Measurements from ENCODE around the gene VPS8. TPM values are rescaled to one million over a fixed set of nuclear protein-coding genes. Genes with fewer than 3 reads are reported as not detected.
"Not testable (repeated sequence)": the region's sequence is repeated elsewhere in the genome, so short reads cannot be mapped to it uniquely, and the experiment has no call there.

The VPS8 gene
- total RNA-seq, 2 experiments from 2014 or later, result 30.2 to 33.3 TPM

DNA sequence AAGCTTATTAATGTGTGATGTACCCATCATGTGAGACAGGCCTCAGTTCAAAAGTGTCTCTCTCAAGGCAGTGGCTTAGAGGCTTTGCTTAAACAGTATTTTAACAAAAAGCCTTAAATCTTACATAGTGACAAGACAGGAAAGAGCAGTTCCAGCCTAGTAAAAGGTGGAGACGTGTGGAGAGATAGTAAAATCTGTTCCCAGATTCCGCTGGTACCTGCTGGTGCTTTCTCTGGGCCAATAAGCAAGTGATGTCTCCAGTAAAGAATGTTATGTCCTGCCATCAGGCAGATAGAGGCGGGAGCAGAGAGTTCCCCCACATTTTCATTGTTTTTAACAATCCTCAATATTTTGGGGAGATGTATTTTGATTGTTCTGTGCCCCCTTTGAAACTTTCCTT is 135.0 kb downstream of the VPS8 start:
- H3K9me3 Mint-ChIP-seq, result no peaks in the 10 kb centered on the region
- ChIA-PET POLR2A (no interaction called here), CTCF (no interaction called here)
- DNase-seq, result no peak
- no peak overlapping the region for H3K4me3 Mint-ChIP-seq
- ATAC-seq, result no peak
- H3K36me3 Mint-ChIP-seq (ENCODE audit: low read depth), result peaks cover 9% of the 10 kb centered on the region
- H3K27me3 Mint-ChIP-seq, result no peaks in the 10 kb centered on the region
- intact Hi-C loops (cut with micrococcal nuclease), result no loop called here
- no peak overlapping the region for H3K27ac Mint-ChIP-seq
- TF ChIP-seq, protein P1, sequence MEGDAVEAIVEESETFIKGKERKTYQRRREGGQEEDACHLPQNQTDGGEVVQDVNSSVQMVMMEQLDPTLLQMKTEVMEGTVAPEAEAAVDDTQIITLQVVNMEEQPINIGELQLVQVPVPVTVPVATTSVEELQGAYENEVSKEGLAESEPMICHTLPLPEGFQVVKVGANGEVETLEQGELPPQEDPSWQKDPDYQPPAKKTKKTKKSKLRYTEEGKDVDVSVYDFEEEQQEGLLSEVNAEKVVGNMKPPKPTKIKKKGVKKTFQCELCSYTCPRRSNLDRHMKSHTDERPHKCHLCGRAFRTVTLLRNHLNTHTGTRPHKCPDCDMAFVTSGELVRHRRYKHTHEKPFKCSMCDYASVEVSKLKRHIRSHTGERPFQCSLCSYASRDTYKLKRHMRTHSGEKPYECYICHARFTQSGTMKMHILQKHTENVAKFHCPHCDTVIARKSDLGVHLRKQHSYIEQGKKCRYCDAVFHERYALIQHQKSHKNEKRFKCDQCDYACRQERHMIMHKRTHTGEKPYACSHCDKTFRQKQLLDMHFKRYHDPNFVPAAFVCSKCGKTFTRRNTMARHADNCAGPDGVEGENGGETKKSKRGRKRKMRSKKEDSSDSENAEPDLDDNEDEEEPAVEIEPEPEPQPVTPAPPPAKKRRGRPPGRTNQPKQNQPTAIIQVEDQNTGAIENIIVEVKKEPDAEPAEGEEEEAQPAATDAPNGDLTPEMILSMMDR (IDR thresholded peaks at IDR 0.05), result no peak
- no peaks in the 10 kb centered on the region for H3K4me1 Mint-ChIP-seq (ENCODE audit: low read depth)

DNA sequence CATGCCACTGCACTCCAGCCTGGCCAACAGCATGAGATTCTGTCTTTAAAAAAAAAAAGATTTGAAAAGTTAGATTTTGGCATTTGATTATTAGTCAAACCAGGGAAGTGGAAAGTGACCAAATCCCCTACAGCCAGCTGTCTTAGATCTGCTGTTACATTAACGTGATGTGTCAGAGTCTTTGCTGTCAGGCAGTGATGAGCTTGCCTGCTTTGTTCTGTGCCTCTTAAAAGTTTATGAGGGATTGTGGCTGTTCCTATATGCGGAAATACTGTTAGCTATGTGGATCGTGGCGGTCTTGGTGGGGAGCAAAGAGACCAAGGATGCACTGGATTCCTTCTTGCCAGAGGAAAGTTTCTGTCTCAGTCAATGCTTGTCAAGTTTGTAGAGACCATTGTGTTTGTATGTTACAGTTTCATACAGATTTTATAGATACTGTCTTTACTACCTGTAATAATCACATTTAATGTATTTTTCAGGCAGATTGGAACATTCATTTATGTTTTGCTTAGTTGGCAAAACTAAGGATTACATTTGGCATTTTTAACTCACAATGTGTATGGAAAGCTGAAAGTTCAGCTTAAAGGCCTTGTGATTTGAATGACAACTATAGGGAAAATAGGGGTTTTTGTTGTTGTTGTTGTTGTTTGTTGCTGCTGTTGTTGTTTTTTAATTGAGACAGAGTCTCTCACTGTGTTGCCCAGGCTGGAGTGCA is 137.4 kb downstream of the VPS8 start:
- no peaks in the 10 kb centered on the region for H3K9me3 Mint-ChIP-seq
- TF ChIP-seq, protein P1 (IDR thresholded peaks at IDR 0.05), result no peak
- H3K27me3 Mint-ChIP-seq, result no peaks in the 10 kb centered on the region
- no peak for ATAC-seq
- DNase-seq, result no peak
- no peak overlapping the region for H3K27ac Mint-ChIP-seq
- intact Hi-C loops (cut with micrococcal nuclease), result no loop called here
- H3K4me3 Mint-ChIP-seq, result no peak overlapping the region
- ChIA-PET CTCF (no interaction called here), POLR2A (interaction anchor here (1.0 kb wide), 1 partner anchor 25 kb away, joined by 3 read pairs; no protein-coding TSS in a partner anchor)
- peaks cover 10% of the 10 kb centered on the region for H3K4me1 Mint-ChIP-seq (ENCODE audit: low read depth)
- peaks cover 9% of the 10 kb centered on the region for H3K36me3 Mint-ChIP-seq (ENCODE audit: low read depth)

DNA sequence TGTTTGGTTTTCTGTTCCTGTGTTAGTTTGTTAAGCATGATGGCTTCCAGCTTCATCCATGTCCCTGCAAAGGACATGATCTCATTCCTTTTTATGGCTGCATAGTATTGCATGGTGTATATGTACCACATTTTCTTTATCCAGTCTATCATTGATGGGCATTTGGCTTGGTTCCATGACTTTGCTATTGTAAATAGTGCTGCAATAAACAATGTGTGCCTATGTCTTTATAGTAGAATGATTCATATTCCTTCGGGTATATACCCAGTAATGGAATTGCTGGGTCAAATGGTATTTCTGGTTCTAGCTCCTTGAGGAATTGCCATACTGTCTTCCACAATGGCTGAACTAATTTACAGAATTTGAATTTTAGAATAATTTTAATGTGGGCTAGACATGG is 138.8 kb downstream of the VPS8 start:
- H3K36me3 Mint-ChIP-seq (ENCODE audit: low read depth); CTCF ChIA-PET; H3K4me3 Mint-ChIP-seq; DNase-seq; H3K4me1 Mint-ChIP-seq (ENCODE audit: low read depth); ATAC-seq; H3K9me3 Mint-ChIP-seq; intact Hi-C loops (cut with micrococcal nuclease); POLR2A ChIA-PET; H3K27me3 Mint-ChIP-seq; H3K27ac Mint-ChIP-seq: not testable (repeated sequence)

DNA sequence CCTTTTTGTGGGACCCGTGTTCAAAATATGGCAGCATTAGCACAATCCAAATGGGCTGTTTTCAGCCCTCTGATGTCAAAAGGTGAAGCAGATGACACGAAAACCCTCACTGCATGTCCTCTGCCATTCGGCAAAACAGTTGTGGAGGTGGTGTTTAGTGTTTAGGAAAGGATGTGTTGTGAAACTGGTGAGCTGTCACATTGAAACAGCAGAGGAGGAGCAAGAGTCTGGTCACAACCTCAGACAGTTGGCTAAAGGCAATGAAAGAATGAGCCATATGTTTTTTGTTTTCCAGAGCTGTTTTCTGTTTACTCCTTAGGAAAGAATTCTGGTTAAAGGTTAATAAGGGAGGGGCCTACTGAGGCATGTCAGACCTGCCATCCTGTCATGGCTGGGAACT is 140.7 kb downstream of the VPS8 start:
- ChIA-PET CTCF (no interaction called here), POLR2A (interaction anchor here (1.0 kb wide), 1 partner anchor 21 kb away, joined by 3 read pairs; no protein-coding TSS in a partner anchor)
- TF ChIP-seq, protein P1 (IDR thresholded peaks at IDR 0.05), result no peak
- no peak for DNase-seq
- Mint-ChIP-seq H3K9me3 (no peaks in the 10 kb centered on the region), H3K27me3 (no peaks in the 10 kb centered on the region), H3K4me1 (ENCODE audit: low read depth) (peaks cover 10% of the 10 kb centered on the region), H3K4me3 (no peak overlapping the region), H3K27ac (peak overlapping the region; percentile 49), H3K36me3 (ENCODE audit: low read depth) (peaks cover 9% of the 10 kb centered on the region)
- intact Hi-C loops (cut with micrococcal nuclease), result no loop called here
- ATAC-seq, result no peak

DNA sequence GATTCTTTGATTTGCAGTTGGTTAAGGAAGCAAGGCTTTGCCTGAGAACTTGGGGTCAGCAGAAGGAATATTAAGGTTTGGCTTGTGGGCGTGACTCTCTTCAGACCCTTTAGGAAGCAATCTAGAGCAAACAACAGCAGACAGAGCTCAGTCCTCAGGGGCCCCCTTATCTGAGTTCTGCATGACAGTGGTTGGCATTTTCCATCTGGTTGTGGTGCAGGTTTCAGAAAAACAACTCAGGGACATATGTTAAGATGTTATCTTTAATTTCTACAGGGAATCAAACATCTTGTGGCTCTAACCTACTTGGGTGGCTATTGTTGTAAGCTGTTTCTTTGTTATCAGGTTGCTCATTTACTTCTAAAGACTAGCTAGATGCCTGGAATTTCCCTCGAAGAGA is 141.4 kb downstream of the VPS8 start:
- ChIA-PET CTCF (no interaction called here), POLR2A (interaction anchor here (1.0 kb wide), 1 partner anchor 20 kb away, joined by 3 read pairs; no protein-coding TSS in a partner anchor)
- H3K27me3 Mint-ChIP-seq, result no peaks in the 10 kb centered on the region
- no peak overlapping the region for H3K4me3 Mint-ChIP-seq
- DNase-seq, result no peak
- TF ChIP-seq, protein P1 (IDR thresholded peaks at IDR 0.05), result no peak
- intact Hi-C loops (cut with micrococcal nuclease), result no loop called here
- no peaks in the 10 kb centered on the region for H3K9me3 Mint-ChIP-seq
- no peak for ATAC-seq
- H3K4me1 Mint-ChIP-seq (ENCODE audit: low read depth), result peaks cover 10% of the 10 kb centered on the region
- H3K36me3 Mint-ChIP-seq (ENCODE audit: low read depth), result peaks cover 15% of the 10 kb centered on the region
- no peak overlapping the region for H3K27ac Mint-ChIP-seq

Measured in activated CD8-positive, alpha-beta T cell treated with anti-CD3 and anti-CD28 coated beads for 36 hours (primary cell).